IMR-90 (cell line): Measurements from ENCODE around the gene MTM1. TPM values are rescaled to one million over a fixed set of nuclear protein-coding genes. Genes with fewer than 3 reads are reported as not detected.

Source experiments
- ATAC-seq: fragments of 200-7000 bp; cut with Tn5 transposase; 2 replicates; pipeline ENCODE4 v1.9.1; 2020; ENCODE audit warnings: low read depth, mild to moderate bottlenecking, moderate library complexity
- BruUV-seq: library from RNA; stranded (reverse); fragments of 400-500 nt; replicated peaks from 2 replicates; lab custom pipeline; 2021; lab: Mats Ljungman, UMichigan
- CTCF ChIA-PET: fragments of 300-600 bp; formaldehyde crosslinking; extraction: SDS; loops from one replicate; lab custom pipeline; 2021; ENCODE audit warnings: antibody characterized with exemption; lab: Yijun Ruan, JAX
- POLR2A ChIA-PET: fragments of 300-600 bp; sonication (Branson Sonifier 250); formaldehyde crosslinking; loops from one replicate; lab custom pipeline; 2022; ENCODE audit warnings: antibody characterized with exemption; ENCODE audit not compliant: unreplicated experiment; lab: Charles Lee
- DNase-seq: peaks from one replicate; pipeline ENCODE4 v3.0.0; 2013
- H2AFZ ChIP-seq: replicated peaks from 2 replicates; pipeline ENCODE3; 2013; ENCODE audit warnings: low read length, mild to moderate bottlenecking; ENCODE audit not compliant: poor library complexity
- H2AK5ac ChIP-seq: 2 replicates; pipeline ENCODE4 v1.6.1; 2013; ENCODE audit warnings: low read depth, low read length, inconsistent platforms
- H2AK9ac ChIP-seq: replicated peaks from 2 replicates; pipeline ENCODE3; 2013; ENCODE audit warnings: mild to moderate bottlenecking, low read depth, low read length, moderate library complexity; ENCODE audit not compliant: poor library complexity
- H2BK120ac ChIP-seq: 2 replicates; pipeline ENCODE4 v1.6.1; 2013; ENCODE audit warnings: low read depth, low read length, inconsistent platforms
- H2BK15ac ChIP-seq: 3 replicates; pipeline ENCODE4 v1.6.1; 2013; ENCODE audit warnings: low read depth, low read length, inconsistent platforms
- H2BK20ac ChIP-seq: 2 replicates; pipeline ENCODE4 v1.6.1; 2013; ENCODE audit warnings: low read depth, mild to moderate bottlenecking, inconsistent platforms, low read length, moderate library complexity
- H2BK5ac ChIP-seq: 2 replicates; pipeline ENCODE4 v1.6.1; 2013; ENCODE audit warnings: mild to moderate bottlenecking, low read depth, low read length, inconsistent platforms; ENCODE audit not compliant: poor library complexity, severe bottlenecking
- H3K14ac ChIP-seq: replicated peaks from 2 replicates; pipeline ENCODE4 v1.6.1; 2013; ENCODE audit warnings: low read depth, low read length, inconsistent platforms
- H3K18ac ChIP-seq: 2 replicates; pipeline ENCODE4 v1.6.1; 2013; ENCODE audit warnings: low read depth, low read length, control low read depth
- H3K23ac ChIP-seq: 2 replicates; pipeline ENCODE4 v1.6.1; 2013; ENCODE audit warnings: low read depth, low read length, inconsistent platforms
- H3K27ac ChIP-seq: 2 replicates; pipeline ENCODE4 v1.5.1; 2013; ENCODE audit warnings: mild to moderate bottlenecking, control low read depth, low read length; ENCODE audit not compliant: insufficient read depth
- H3K27me3 ChIP-seq: 2 replicates; pipeline ENCODE4 v1.6.1; 2013; ENCODE audit warnings: low read length; ENCODE audit not compliant: control insufficient read depth, insufficient read depth
- H3K36me3 ChIP-seq: 2 replicates; pipeline ENCODE4 v1.6.1; 2013; ENCODE audit warnings: low read length, mixed read lengths; ENCODE audit not compliant: control insufficient read depth, insufficient read depth
- H3K4ac ChIP-seq: 2 replicates; pipeline ENCODE4 v1.6.1; 2013; ENCODE audit warnings: low read depth, low read length, inconsistent platforms
- H3K4me1 ChIP-seq: 2 replicates; pipeline ENCODE4 v1.6.1; 2013; ENCODE audit warnings: low read length, mixed read lengths; ENCODE audit not compliant: control insufficient read depth, insufficient read depth
- H3K4me2 ChIP-seq: 2 replicates; pipeline ENCODE4 v1.6.1; 2013; ENCODE audit warnings: low read depth, mild to moderate bottlenecking, control low read depth, low read length, moderate library complexity
- H3K4me3 ChIP-seq: 2 replicates; pipeline ENCODE4 v1.5.1; 2013; ENCODE audit warnings: low read depth, mild to moderate bottlenecking, control low read depth, low read length, moderate library complexity; ENCODE audit not compliant: insufficient read depth
- H3K56ac ChIP-seq: 2 replicates; pipeline ENCODE4 v1.6.1; 2013; ENCODE audit warnings: low read length, inconsistent platforms; ENCODE audit not compliant: insufficient read depth; ENCODE audit errors: extremely low read depth
- H3K79me1 ChIP-seq, 2 experiments: 2 replicates each; pipeline ENCODE4 v1.6.1; 2013; ENCODE audit warnings: low read length in 2 of 2, inconsistent platforms in 1 of 2, low read depth in 1 of 2
- H3K9ac ChIP-seq: 2 replicates; pipeline ENCODE4 v1.6.1; 2013; ENCODE audit warnings: low read depth, low read length, control low read depth
- H3K9me1 ChIP-seq: 2 replicates; pipeline ENCODE4 v1.6.1; 2013; ENCODE audit warnings: low read length, inconsistent platforms; ENCODE audit not compliant: insufficient read depth
- H3K9me3 ChIP-seq: 2 replicates; pipeline ENCODE4 v1.6.1; 2013; ENCODE audit warnings: low read length; ENCODE audit not compliant: control insufficient read depth, insufficient read depth
- H4K20me1 ChIP-seq: 2 replicates; pipeline ENCODE4 v1.6.1; 2013; ENCODE audit warnings: low read length, inconsistent platforms; ENCODE audit not compliant: insufficient read depth
- H4K5ac ChIP-seq: 2 replicates; pipeline ENCODE4 v1.6.1; 2013; ENCODE audit warnings: mild to moderate bottlenecking, low read depth, low read length, control low read depth
- H4K8ac ChIP-seq, 2 experiments: 2 replicates each; pipeline ENCODE4 v1.6.1; 2013; ENCODE audit warnings: low read depth in 2 of 2, low read length in 2 of 2, control low read depth in 1 of 2, inconsistent platforms in 1 of 2
- H4K91ac ChIP-seq: 2 replicates; pipeline ENCODE4 v1.6.1; 2013; ENCODE audit warnings: low read depth, low read length, inconsistent platforms; ENCODE audit not compliant: insufficient read depth
- CEBPB ChIP-seq: IDR thresholded peaks from 2 replicates; pipeline ENCODE4 v1.6.1; 2012; ENCODE audit warnings: low read depth, low read length, improper control_type of control experiment
- CTCF ChIP-seq: conservative IDR thresholded peaks from 2 replicates; pipeline ENCODE4 v1.5.1; 2012; ENCODE audit warnings: mild to moderate bottlenecking, low read depth, low read length, improper control_type of control experiment
- MAFK ChIP-seq: IDR thresholded peaks from 2 replicates; pipeline ENCODE4 v1.6.1; 2012; ENCODE audit warnings: low read depth, low read length, improper control_type of control experiment
- MXI1 ChIP-seq: IDR thresholded peaks from 2 replicates; pipeline ENCODE4 v1.6.1; 2012; ENCODE audit warnings: low read depth, mild to moderate bottlenecking, low read length, moderate library complexity, borderline replicate concordance
- NFE2L2 ChIP-seq: fragments of 150-350 bp; IDR thresholded peaks from 2 replicates; pipeline ENCODE4 v1.6.1; 2016; ENCODE audit warnings: low read depth, mild to moderate bottlenecking, low read length
- POLR2A ChIP-seq: IDR thresholded peaks from 2 replicates; pipeline ENCODE4 v1.6.1; 2012; ENCODE audit warnings: mild to moderate bottlenecking, low read depth, low read length
- RAD21 ChIP-seq: IDR thresholded peaks from 2 replicates; pipeline ENCODE4 v1.6.1; 2012; ENCODE audit warnings: low read length, improper control_type of control experiment
- WGBS, 2 experiments: methylation state at CpG; one replicate each; pipeline versions ENCODE4 v1.1.5 to v1.1.7; 2013; ENCODE audit warnings: missing lambda C conversion rate in 2 of 2; ENCODE audit not compliant: insufficient read length in 1 of 2; ENCODE audit errors: extremely low coverage in 2 of 2; 5-methylcytosine and 5-hydroxymethylcytosine counted together
- dilution Hi-C: fragments of 300-500 bp; cut with HindIII; formaldehyde crosslinking; loops from one replicate; pipeline ENCODE4 v1.14.3; 2018; ENCODE audit warnings: low sequenced_read_pairs; ENCODE audit not compliant: unreplicated experiment
- in situ Hi-C: fragments of 300-500 bp; cut with MboI; formaldehyde crosslinking; loops from 3 replicates; pipeline ENCODE4 v1.14.3; 2019; ENCODE audit warnings: low sequenced_read_pairs, inconsistent platforms, mixed read lengths
- intact Hi-C: fragments of 100-400 bp; cut with micrococcal nuclease; formaldehyde crosslinking; loops from 2 replicates; pipeline ENCODE4 v1.10.0; 2022
- polyA plus RNA-seq, 3 experiments: library from polyadenylated mRNA; depleted of rRNA; stranded (reverse); fragments of >200 nt; gene quantifications; 2 replicates each; pipeline ENCODE4 v1.2.3, GENCODE V29; 2012; ENCODE audit warnings: low replicate concordance in 1 of 3
- total RNA-seq: library from RNA; depleted of rRNA; stranded (reverse); fragments of >200 nt; gene quantifications from 2 replicates; pipeline ENCODE4 v1.2.3, GENCODE V29; 2012
- TF ChIP-seq, protein P1 (sequence below): fragments of 150-350 bp; IDR thresholded peaks from 2 replicates; pipeline ENCODE4 v1.6.1; 2017; ENCODE audit warnings: mild to moderate bottlenecking, antibody characterized with exemption, low read length, low read depth

Gene MTM1
- total and polyA plus RNA-seq, 2 of the 4 experiments (the other 2 are of a cell fraction): 3.8 to 5.6 TPM

- Histone ChIP-seq H2AFZ (no peak overlapping the region), H3K9me1 (no peaks in the 10 kb centered on the region), H2BK120ac (no peak overlapping the region), H3K79me1 (no peaks in the 10 kb centered on the region; a peak in 1 of 4 replicates), H3K27me3 (no peaks in the 10 kb centered on the region), H3K27ac (no peak overlapping the region), H4K5ac (no peak overlapping the region), H4K91ac (no peak overlapping the region), H3K23ac (no peak overlapping the region), H3K4me3 (no peak overlapping the region), H2AK9ac (no peak overlapping the region), H2BK5ac (no peak overlapping the region), H3K36me3 (no peaks in the 10 kb centered on the region; the same call in 1 of the 2 replicates), H3K4me2 (no peak overlapping the region), H3K14ac (no peak overlapping the region), H3K4me1 (no peaks in the 10 kb centered on the region), H3K56ac (no peak overlapping the region), H2AK5ac (no peak overlapping the region), H2BK20ac (no peak overlapping the region), H3K18ac (no peak overlapping the region), H3K9ac (no peak overlapping the region), H4K8ac (no peak overlapping the region), H3K9me3 (no peaks in the 10 kb centered on the region), H3K4ac (no peak overlapping the region), H2BK15ac (no peak overlapping the region), H4K20me1 (no peaks in the 10 kb centered on the region)
- DNase-seq: no peak
- ATAC-seq: no peak
- BruUV-seq: no TSS peak
- dilution Hi-C loops: no loop called here
- in situ Hi-C loops: no loop called here
- POLR2A ChIA-PET: no interaction called here
- CTCF ChIA-PET: no interaction called here
- intact Hi-C loops: no loop called here
- TF ChIP-seq NFE2L2 (no peak), POLR2A (no peak), CEBPB (no peak), MXI1 (no peak), RAD21 (no peak), CTCF (no peak), MAFK (no peak)
- TF ChIP-seq, protein P1, sequence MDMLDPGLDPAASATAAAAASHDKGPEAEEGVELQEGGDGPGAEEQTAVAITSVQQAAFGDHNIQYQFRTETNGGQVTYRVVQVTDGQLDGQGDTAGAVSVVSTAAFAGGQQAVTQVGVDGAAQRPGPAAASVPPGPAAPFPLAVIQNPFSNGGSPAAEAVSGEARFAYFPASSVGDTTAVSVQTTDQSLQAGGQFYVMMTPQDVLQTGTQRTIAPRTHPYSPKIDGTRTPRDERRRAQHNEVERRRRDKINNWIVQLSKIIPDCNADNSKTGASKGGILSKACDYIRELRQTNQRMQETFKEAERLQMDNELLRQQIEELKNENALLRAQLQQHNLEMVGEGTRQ: no peak
- WGBS, 2 experiments: 29% methylated on average over 1 of the region's 2 CpGs; no CpG with 5 or more reads in 1 of the 2 experiments
Observed at GRCh38 chrX:150605603-150606002, 37.2 kb downstream of the MTM1 start.
